Caki2 (cell line): ENCODE results near the gene EEF1AKMT4. TPM values are rescaled to one million over a fixed set of nuclear protein-coding genes. Genes with fewer than 3 reads are reported as not detected.
"Not testable (repeated sequence)": the region's sequence is repeated elsewhere in the genome, so short reads cannot be mapped to it uniquely, and the experiment has no call there.

ENCODE experiments used
- DNase-seq: peaks from one replicate; pipeline ENCODE4 v3.0.0-alpha.2; 2015; ENCODE audit warnings: low read depth
- in situ Hi-C: cut with HindIII; loops from 2 replicates; pipeline ENCODE4 v1.10.0; 2016; ENCODE audit warnings: low sequenced_read_pairs, low pct_unique_long_range_greater_than_20kb, mixed read lengths
- total RNA-seq: library from RNA; depleted of rRNA; stranded (reverse); fragments of >200 nt; shearing (Covaris generic); gene quantifications from 2 replicates; pipeline ENCODE4 v1.2.3, GENCODE V29; 2014; ENCODE audit warnings: low replicate concordance

EEF1AKMT4 gene
- total RNA-seq, 1 experiment from 2014 or later: 17.4 TPM

DNA sequence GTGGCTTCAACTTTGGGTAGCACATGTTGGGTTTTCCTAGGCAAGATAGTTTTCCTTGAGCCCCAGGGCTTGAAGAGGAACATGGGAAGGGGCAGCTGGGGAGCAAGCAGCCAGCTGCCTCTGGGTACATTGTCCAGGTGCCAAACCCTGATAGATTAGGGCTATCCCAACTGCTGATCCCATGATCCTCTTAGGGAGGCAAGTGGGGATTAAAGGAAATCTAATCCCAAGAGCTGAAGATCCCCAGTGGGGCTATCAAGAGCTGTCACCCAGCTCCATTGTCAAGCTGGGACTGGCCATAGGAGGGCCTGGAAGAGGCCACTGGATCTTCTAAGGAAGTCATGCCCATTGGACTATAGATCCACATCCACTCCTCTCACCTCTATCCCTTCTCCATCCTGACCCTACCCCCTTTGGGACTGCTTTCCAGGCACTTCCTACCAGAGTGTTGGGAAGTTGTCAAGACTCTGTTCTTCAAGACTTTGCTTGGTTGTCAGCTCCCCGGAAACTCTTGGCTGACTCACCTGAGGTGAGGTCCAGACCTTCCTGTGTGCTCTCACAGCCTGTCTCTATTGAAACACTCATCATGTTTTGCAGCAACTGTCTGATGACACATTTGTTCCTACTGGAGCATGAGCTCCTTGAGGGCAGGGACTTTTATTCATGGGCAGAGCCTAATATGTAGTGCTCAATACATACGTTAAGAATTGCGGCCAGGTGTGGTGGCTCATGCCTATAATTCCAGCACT is 6.0 kb downstream of the EEF1AKMT4 start:
- no peak for DNase-seq
- in situ Hi-C loops: no loop called here

- in situ Hi-C loops: no loop called here
Measured at GRCh38 chr3:184257083-184257915, 7.8 kb downstream of the EEF1AKMT4 start.

DNA sequence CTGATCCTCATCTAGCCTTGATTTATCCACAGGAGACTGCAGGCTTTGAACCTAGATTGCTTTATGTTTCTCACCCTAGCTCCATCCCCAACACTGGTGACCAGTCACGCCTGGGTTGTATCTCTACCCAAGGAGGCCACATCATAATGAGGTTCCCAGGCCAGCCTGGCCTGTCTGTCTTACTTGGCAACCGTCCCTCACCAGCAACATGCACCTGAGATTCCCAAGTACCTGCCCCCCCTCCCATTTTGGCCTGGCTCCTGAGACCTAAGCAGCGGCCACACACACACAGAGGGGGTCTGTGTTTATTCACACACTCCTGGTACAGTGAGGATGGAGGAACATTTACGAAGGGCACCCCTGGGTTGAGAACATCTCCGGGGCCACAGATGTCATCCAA is 9.5 kb downstream of the EEF1AKMT4 start:
- DNase-seq: no peak
- in situ Hi-C loops: no loop called here

More at GRCh38 chr3:184257083-184257915, 7.8 kb downstream of the EEF1AKMT4 start:
- no peak for DNase-seq

DNA sequence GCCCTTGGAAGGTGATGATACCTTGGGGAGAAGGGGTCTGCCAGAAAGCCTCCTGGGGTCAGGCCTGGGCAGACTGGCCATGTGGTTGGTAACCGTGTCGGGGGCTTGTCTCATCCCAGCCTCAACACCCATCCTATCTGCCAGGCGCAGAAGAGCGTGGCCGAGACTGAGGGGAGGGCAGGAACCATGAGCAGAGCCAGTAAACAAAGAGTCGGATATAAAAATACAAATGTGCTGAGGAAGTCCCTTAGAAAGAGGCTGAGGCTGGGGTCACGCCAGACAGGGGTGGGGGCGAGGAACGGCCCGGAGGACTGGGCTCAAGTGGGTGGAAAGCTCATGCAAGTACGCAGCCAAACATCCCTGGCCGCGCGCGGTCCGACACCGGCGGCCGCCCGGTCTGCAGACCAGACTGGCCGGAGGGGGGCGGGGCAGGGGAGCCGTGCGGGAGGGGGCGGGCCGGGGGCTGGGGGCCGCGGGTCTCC is 10.0 kb downstream of the EEF1AKMT4 start:
- DNase-seq: no peak
- in situ Hi-C loops: no loop called here

- in situ Hi-C loops: no loop called here
- peak; percentile 26 for DNase-seq
Measured at GRCh38 chr3:184259878-184260723, 10.6 kb downstream of the EEF1AKMT4 start.

- in situ Hi-C loops: no loop called here
- peak; percentile 22 for DNase-seq
Measured at GRCh38 chr3:184260724-184261269, 11.3 kb downstream of the EEF1AKMT4 start.

- peak; percentile 67 for DNase-seq
- in situ Hi-C loops: no loop called here
Measured at GRCh38 chr3:184261270-184261853, 11.9 kb downstream of the EEF1AKMT4 start, which contains the start of gene CAMK2N2. CAMK2N2 (minus strand) TSS chr3:184261553; CDS start chr3:184261285, 268 bp downstream.

GRCh38 chr3:184261854-184262763 is 12.6 kb downstream of the EEF1AKMT4 start:
- peak; percentile 57 for DNase-seq
- in situ Hi-C loops: no loop called here

DNA sequence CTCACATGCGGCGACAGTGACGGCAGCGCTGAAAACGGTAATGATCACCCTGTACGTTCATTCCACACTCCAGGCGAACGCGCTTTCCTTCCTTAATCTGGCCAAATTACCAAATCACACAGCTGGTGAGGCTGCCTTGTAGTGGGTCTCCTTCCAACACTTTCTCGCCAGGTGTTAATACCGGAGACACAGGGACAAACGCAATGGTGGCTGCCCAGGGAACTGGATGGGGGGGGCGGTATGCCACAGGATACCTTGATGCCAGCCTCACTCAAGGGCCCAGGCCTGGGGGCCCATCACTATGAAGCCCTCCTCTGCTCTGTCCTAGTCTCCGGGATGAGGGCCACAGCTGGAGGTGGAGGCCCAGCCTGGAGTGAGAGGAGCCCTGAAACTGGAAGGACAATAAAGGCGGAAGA is 13.3 kb downstream of the EEF1AKMT4 start:
- in situ Hi-C loops: no loop called here
- no peak for DNase-seq

DNA sequence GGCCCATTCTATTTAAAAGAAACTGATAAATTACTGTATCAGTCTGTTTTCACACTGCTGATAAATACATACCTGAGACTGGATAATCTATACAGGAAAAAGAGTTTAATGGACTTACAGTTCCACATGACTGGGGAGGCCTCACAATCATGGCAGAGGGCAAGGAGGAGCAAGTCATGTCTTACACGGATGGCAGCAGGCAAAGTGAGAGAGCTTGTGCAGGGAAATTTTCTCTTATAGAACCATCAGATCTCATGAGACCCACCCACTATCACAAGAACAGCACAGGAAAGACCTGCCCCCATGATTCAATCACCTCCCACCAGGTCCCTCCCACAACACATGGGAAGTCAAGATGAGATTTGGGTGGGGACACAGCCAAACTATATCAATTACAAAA is 17.8 kb downstream of the EEF1AKMT4 start:
- DNase-seq, in situ Hi-C loops: not testable (repeated sequence)

DNA sequence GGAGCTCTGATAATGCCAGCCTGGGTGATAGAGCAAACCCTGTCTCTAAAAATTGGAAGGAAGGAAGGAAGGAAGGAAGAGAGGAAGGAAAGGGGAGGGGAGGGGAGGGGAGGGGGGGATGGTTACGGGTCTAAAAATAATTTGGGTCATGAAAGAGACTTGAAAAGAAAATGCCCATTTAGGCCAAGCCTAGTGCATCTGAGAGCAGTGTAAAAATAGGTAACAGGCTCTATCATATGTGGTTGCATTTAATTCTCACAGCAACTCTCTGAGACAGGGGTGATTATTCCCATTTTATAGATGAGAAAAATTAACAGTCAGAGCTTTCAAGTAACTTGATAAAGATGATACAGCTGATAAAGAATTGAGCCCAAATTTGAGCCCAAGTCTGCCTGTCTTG is 22.8 kb downstream of the EEF1AKMT4 start:
- in situ Hi-C loops: no loop called here
- no peak for DNase-seq

DNA sequence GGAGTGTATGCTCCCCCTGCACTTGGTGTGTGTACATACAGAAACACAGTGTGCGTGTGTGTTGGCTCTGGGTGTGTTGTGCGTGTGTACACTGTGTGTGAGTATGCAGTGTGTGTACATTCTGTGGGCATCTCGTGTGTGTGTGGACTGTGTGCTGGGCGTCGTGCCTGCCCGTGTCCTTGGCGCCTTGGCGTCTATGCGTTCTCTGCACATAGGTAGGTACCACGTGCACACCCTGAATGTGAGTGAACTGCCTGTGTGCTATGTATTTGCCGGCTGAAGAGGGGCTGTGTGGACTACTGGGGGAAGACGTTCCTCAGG is 25.9 kb downstream of the EEF1AKMT4 start:
- in situ Hi-C loops: no loop called here

GRCh38 chr3:184275961-184276910 is 26.8 kb downstream of the EEF1AKMT4 start, which contains the start of gene ECE2:
ECE2 (plus strand) TSS chr3:184276022; CDS start chr3:184276154, 132 bp downstream.
- no peak for DNase-seq
- in situ Hi-C loops: no loop called here

More for the DNA sequence above, 25.9 kb downstream of the EEF1AKMT4 start:
- no peak for DNase-seq

DNA sequence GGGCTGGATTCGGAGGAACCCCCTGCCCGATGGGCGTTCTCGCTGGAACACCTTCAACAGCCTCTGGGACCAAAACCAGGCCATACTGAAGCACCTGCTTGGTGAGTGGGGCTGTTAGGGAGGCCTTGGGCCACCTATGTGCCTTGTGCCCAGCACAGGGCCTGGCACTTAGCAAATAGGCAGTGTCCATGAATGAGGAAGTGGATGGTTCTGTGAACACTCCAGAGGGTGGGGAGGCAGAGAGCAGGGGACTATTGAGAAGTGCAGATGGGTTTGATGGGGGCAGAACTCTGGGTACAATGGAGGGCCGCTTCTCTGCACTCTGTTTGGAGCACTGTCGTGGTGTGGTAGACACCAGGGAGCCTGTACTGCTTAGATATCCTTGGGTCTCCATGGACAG is 27.9 kb downstream of the EEF1AKMT4 start:
- no peak for DNase-seq
- in situ Hi-C loops: no loop called here

DNA sequence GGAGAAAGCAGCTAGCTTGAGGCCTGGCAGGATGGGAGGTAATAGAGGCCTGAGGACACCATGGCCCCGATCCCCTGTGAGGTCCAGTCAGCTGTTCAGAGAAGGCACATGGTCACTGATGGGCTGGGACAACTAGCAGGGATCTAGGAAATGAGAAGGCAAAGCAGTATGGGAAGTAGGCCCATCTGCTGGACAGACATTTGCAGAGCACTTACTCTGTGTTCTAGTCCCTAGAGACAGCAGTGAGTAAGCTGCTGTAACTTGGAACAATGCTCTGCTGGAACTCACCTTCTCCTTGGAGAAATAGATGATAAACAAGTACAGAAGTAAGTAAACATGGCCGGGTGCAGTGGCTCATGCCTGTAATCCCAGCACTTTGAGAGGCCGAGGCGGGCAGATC is 33.5 kb downstream of the EEF1AKMT4 start:
- in situ Hi-C loops: no loop called here
- no peak for DNase-seq

- no peak for DNase-seq
- in situ Hi-C loops: no loop called here
Measured at GRCh38 chr3:184283681-184284080, 34.2 kb downstream of the EEF1AKMT4 start.
